A673 (cell line): ENCODE results near the gene GGN.

Experiments
- EZH2 ChIP-seq: fragments of 200-600 bp; sonication (generic); IDR thresholded peaks from 2 replicates; pipeline ENCODE4 v1.6.1; 2017; ENCODE audit warnings: borderline replicate concordance, low read depth, mild to moderate bottlenecking, mixed read lengths, antibody characterized with exemption, low read length; ENCODE audit not compliant: poor library complexity, severe bottlenecking
- TF ChIP-seq, protein P1 (sequence below): fragments of 300-800, 200-600 bp; sonication (generic); conservative IDR thresholded peaks from 2 replicates; pipeline ENCODE4 v1.5.1; 2017; ENCODE audit warnings: low read depth, mild to moderate bottlenecking, antibody characterized with exemption, low read length, moderate library complexity, mixed read lengths

- TF ChIP-seq EZH2: no peak
- TF ChIP-seq, protein P1, sequence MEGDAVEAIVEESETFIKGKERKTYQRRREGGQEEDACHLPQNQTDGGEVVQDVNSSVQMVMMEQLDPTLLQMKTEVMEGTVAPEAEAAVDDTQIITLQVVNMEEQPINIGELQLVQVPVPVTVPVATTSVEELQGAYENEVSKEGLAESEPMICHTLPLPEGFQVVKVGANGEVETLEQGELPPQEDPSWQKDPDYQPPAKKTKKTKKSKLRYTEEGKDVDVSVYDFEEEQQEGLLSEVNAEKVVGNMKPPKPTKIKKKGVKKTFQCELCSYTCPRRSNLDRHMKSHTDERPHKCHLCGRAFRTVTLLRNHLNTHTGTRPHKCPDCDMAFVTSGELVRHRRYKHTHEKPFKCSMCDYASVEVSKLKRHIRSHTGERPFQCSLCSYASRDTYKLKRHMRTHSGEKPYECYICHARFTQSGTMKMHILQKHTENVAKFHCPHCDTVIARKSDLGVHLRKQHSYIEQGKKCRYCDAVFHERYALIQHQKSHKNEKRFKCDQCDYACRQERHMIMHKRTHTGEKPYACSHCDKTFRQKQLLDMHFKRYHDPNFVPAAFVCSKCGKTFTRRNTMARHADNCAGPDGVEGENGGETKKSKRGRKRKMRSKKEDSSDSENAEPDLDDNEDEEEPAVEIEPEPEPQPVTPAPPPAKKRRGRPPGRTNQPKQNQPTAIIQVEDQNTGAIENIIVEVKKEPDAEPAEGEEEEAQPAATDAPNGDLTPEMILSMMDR: no peak
These were observed 9.0 kb downstream of the GGN start for GRCh38 chr19:38378866-38379265.
